H1 (cell line): Measurements from ENCODE around the gene FKBP2.

Experiments
- CTBP2 ChIP-seq: IDR thresholded peaks from 2 replicates; pipeline ENCODE4 v1.7.0; 2011; ENCODE audit warnings: borderline replicate concordance, mild to moderate bottlenecking, moderate library complexity, mixed read lengths, low read length; ENCODE audit not compliant: insufficient read depth, insufficient read length
- EZH2 ChIP-seq: fragments of 200-600 bp; sonication (generic); IDR thresholded peaks from 2 replicates; pipeline ENCODE4 v1.7.1; 2012; ENCODE audit warnings: low read depth, mild to moderate bottlenecking, moderate library complexity, low read length, inconsistent platforms; ENCODE audit not compliant: severe bottlenecking
- POU5F1 ChIP-seq: IDR thresholded peaks from 2 replicates; pipeline ENCODE4 v1.6.1; 2011; ENCODE audit warnings: low read depth, mild to moderate bottlenecking, low read length, moderate library complexity
- RAD21 ChIP-seq, 2 experiments: IDR thresholded peaks in 1 of 2; conservative IDR thresholded peaks in 1 of 2; 2 replicates each; pipeline ENCODE4 v1.6.1; 2011; ENCODE audit warnings: low read depth in 2 of 2, low read length in 2 of 2, improper control_type of control experiment in 1 of 2, inconsistent platforms in 1 of 2, mild to moderate bottlenecking in 1 of 2, moderate library complexity in 1 of 2
- RXRA ChIP-seq: IDR thresholded peaks from 2 replicates; pipeline ENCODE4 v1.6.1; 2011; ENCODE audit warnings: low read depth, mild to moderate bottlenecking, low read length, moderate library complexity; ENCODE audit not compliant: insufficient read depth

- TF ChIP-seq RAD21 (IDR thresholded peaks at IDR 0.05 in 1 of 2, conservative IDR thresholded peaks at IDR 0.05 in 1 of 2; ENCODE audit: low read depth in 2 of 2, low read length in 2 of 2) (no peak), CTBP2 (no peak), POU5F1 (no peak), RXRA (no peak), EZH2 (no peak)
Observed at GRCh38 chr11:64288353-64288750, 47.5 kb downstream of the FKBP2 start.
